ENCODE results near the gene POLK. TPM values are rescaled to one million over a fixed set of nuclear protein-coding genes. Genes with fewer than 3 reads are reported as not detected.

POLK gene
- total RNA-seq, 1 donor from 2014 or later: 19.3 TPM

DNA sequence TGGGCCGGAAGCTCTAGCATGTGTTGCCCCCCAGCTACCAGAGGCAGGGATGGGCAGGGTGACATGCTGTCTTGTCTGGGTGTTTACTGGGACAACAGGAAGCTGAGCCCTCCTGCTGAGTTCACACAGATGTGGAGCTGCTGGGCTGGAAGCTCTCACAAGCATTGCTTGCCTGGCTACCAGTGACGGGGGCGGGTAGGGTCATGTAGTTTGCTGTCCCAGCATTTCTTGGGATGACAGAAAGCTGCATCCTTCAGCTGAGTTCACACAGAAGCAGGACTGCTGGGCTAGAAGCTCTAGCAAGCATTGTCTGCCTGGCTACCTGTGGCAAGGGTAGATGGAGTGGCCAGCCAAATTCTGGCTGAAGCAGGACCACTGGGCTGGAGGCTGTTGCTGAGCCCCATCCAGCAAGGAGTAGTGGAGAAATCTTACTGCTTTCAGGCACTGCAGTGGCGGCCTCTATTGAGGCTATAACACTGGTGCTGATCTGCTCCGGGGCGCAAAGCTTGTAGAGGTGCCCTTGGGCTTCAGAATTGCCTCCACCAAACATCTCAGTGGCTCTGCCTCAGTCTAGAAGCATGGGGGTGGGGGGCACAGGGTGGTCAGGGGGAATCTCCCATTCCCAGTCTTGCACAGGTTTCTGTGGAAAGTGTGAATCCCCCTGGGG lies 25.1 kb downstream of the POLK start:
- Mint-ChIP-seq H3K27ac (ENCODE audit: unreplicated experiment) (no peak overlapping the region), H3K27me3 (ENCODE audit: unreplicated experiment) (no peaks in the 10 kb centered on the region), H3K4me3 (ENCODE audit: unreplicated experiment) (no peak overlapping the region), H3K4me1 (ENCODE audit: unreplicated experiment) (peaks cover 13% of the 10 kb centered on the region), H3K9me3 (ENCODE audit: unreplicated experiment) (peaks cover 5% of the 10 kb centered on the region), H3K36me3 (ENCODE audit: low read depth, unreplicated experiment) (peaks cover 15% of the 10 kb centered on the region)
- DNase-seq (ENCODE audit: low spot score): no peak
- TF ChIP-seq, protein P1, sequence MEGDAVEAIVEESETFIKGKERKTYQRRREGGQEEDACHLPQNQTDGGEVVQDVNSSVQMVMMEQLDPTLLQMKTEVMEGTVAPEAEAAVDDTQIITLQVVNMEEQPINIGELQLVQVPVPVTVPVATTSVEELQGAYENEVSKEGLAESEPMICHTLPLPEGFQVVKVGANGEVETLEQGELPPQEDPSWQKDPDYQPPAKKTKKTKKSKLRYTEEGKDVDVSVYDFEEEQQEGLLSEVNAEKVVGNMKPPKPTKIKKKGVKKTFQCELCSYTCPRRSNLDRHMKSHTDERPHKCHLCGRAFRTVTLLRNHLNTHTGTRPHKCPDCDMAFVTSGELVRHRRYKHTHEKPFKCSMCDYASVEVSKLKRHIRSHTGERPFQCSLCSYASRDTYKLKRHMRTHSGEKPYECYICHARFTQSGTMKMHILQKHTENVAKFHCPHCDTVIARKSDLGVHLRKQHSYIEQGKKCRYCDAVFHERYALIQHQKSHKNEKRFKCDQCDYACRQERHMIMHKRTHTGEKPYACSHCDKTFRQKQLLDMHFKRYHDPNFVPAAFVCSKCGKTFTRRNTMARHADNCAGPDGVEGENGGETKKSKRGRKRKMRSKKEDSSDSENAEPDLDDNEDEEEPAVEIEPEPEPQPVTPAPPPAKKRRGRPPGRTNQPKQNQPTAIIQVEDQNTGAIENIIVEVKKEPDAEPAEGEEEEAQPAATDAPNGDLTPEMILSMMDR (IDR thresholded peaks at IDR 0.05; ENCODE audit: unreplicated experiment): no peak

DNA sequence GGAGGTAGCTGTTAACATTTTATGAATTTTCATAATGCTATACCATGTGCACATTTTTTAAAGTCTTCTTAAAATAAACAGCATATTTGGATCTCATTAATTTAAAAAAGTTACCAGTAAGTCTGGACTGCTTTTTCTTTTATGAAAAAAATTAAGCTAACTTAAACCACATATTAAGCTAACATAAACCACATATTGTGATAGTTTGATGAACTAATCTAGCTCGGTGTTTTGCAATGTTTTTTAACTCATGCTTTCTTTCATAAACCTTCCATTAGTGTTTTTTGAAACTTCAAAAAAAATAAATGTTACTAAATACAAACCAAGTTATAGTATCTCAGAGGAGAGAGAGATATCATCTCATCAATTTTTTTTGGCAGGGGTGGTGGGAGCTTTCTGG lies 26.5 kb downstream of the POLK start:
- no peak overlapping the region for H3K27ac Mint-ChIP-seq (ENCODE audit: unreplicated experiment)
- H3K36me3 Mint-ChIP-seq (ENCODE audit: low read depth, unreplicated experiment): peaks cover 7% of the 10 kb centered on the region
- DNase-seq (ENCODE audit: low spot score): no peak
- H3K4me3 Mint-ChIP-seq (ENCODE audit: unreplicated experiment): no peak overlapping the region
- TF ChIP-seq, protein P1 (IDR thresholded peaks at IDR 0.05; ENCODE audit: unreplicated experiment): no peak
- H3K9me3 Mint-ChIP-seq (ENCODE audit: unreplicated experiment): peaks cover 5% of the 10 kb centered on the region
- H3K27me3 Mint-ChIP-seq (ENCODE audit: unreplicated experiment): no peaks in the 10 kb centered on the region
- H3K4me1 Mint-ChIP-seq (ENCODE audit: unreplicated experiment): peaks cover 13% of the 10 kb centered on the region

- no peaks in the 10 kb centered on the region for H3K27me3 Mint-ChIP-seq (ENCODE audit: unreplicated experiment)
- no peak overlapping the region for H3K27ac Mint-ChIP-seq (ENCODE audit: unreplicated experiment)
- no peak overlapping the region for H3K4me3 Mint-ChIP-seq (ENCODE audit: unreplicated experiment)
- TF ChIP-seq, protein P1 (IDR thresholded peaks at IDR 0.05; ENCODE audit: unreplicated experiment): no peak
- peaks cover 4% of the 10 kb centered on the region for H3K36me3 Mint-ChIP-seq (ENCODE audit: low read depth, unreplicated experiment)
- no peak for DNase-seq (ENCODE audit: low spot score)
- H3K4me1 Mint-ChIP-seq (ENCODE audit: unreplicated experiment): no peaks in the 10 kb centered on the region
- H3K9me3 Mint-ChIP-seq (ENCODE audit: unreplicated experiment): no peaks in the 10 kb centered on the region
These were observed 33.4 kb downstream of the POLK start for GRCh38 chr5:75545131-75545530.

GRCh38 chr5:75546830-75547229 lies 35.1 kb downstream of the POLK start:
- Mint-ChIP-seq H3K9me3 (ENCODE audit: unreplicated experiment) (no peaks in the 10 kb centered on the region), H3K4me1 (ENCODE audit: unreplicated experiment) (no peaks in the 10 kb centered on the region), H3K4me3 (ENCODE audit: unreplicated experiment) (no peak overlapping the region), H3K27me3 (ENCODE audit: unreplicated experiment) (no peaks in the 10 kb centered on the region), H3K36me3 (ENCODE audit: low read depth, unreplicated experiment) (peaks cover 4% of the 10 kb centered on the region), H3K27ac (ENCODE audit: unreplicated experiment) (no peak overlapping the region)
- no peak for DNase-seq (ENCODE audit: low spot score)
- TF ChIP-seq, protein P1 (IDR thresholded peaks at IDR 0.05; ENCODE audit: unreplicated experiment): no peak

- no peaks in the 10 kb centered on the region for H3K4me1 Mint-ChIP-seq (ENCODE audit: unreplicated experiment)
- H3K9me3 Mint-ChIP-seq (ENCODE audit: unreplicated experiment): no peaks in the 10 kb centered on the region
- TF ChIP-seq, protein P1 (IDR thresholded peaks at IDR 0.05; ENCODE audit: unreplicated experiment): no peak
- H3K27me3 Mint-ChIP-seq (ENCODE audit: unreplicated experiment): no peaks in the 10 kb centered on the region
- H3K36me3 Mint-ChIP-seq (ENCODE audit: low read depth, unreplicated experiment): peaks cover 4% of the 10 kb centered on the region
- no peak overlapping the region for H3K27ac Mint-ChIP-seq (ENCODE audit: unreplicated experiment)
- no peak overlapping the region for H3K4me3 Mint-ChIP-seq (ENCODE audit: unreplicated experiment)
- DNase-seq (ENCODE audit: low spot score): no peak
These were observed 36.1 kb downstream of the POLK start for GRCh38 chr5:75547812-75548211.
